ENCODE data around the gene SMPDL3A. TPM values are rescaled to one million over a fixed set of nuclear protein-coding genes. Genes with fewer than 3 reads are reported as not detected.

The SMPDL3A gene
- total and polyA plus RNA-seq, 2 of the 8 experiments (the other 6 are each of a cell fraction or from before 2014, with no cell fraction given) = 3.5 to 3.9 TPM

- no peak overlapping the region for H3K14ac ChIP-seq (ENCODE audit: insufficient read length)
- H2BK120ac ChIP-seq (replicated peaks; ENCODE audit: low read depth, low read length) = no peak overlapping the region
- no peak overlapping the region for H2AFZ ChIP-seq (ENCODE audit: low read length)
- H3K23ac ChIP-seq (ENCODE audit: insufficient read length) = no peak overlapping the region
- no peak overlapping the region for H2BK12ac ChIP-seq (ENCODE audit: low read depth, low read length)
- H3K79me1 ChIP-seq (ENCODE audit: low read depth, low read length) = no peaks in the 10 kb centered on the region
- no peak for DNase-seq (ENCODE audit: low read depth in 1 of 2, low spot score in 2 of 2)
- no peaks in the 10 kb centered on the region for H3K79me2 ChIP-seq (ENCODE audit: control insufficient read depth in 1 of 2, insufficient read depth in 2 of 2, low read length in 2 of 2)
- H3K27ac ChIP-seq (ENCODE audit: low read depth, low read length) = no peak overlapping the region
- peaks cover 12% of the 10 kb centered on the region; the same call in 1 of the 2 replicates for H3K23me2 ChIP-seq (ENCODE audit: low read depth, low read length)
- no peak overlapping the region for H3K56ac ChIP-seq (replicated peaks; ENCODE audit: insufficient read length, low read depth, low read length)
- no peaks in the 10 kb centered on the region for H4K20me1 ChIP-seq (replicated peaks in 1 of 2; ENCODE audit: control insufficient read depth in 1 of 2, insufficient read depth in 2 of 2, low read length in 2 of 2)
- H2BK15ac ChIP-seq (ENCODE audit: low read length) = no peak overlapping the region
- peaks cover 3 to 22% (median 11%) of the 10 kb centered on the region in 4 experiments; a peak in 6 of 7 replicates for H3K4me1 ChIP-seq (replicated peaks in 1 of 4; ENCODE audit: control insufficient read depth in 3 of 4, insufficient read depth in 4 of 4, low read length in 3 of 4)
- H4K91ac ChIP-seq (replicated peaks; ENCODE audit: insufficient read length, low read length) = peak overlapping the region; percentile 13
- H4K8ac ChIP-seq (ENCODE audit: extremely low read depth, insufficient read depth, low read length) = no peak overlapping the region
- H3K18ac ChIP-seq (ENCODE audit: extremely low read depth, low read length) = no peak overlapping the region
- ChIA-PET POLR2A (ENCODE audit: partially characterized antibody) (no interaction called here), CTCF (ENCODE audit: partially characterized antibody) (interaction anchor here (0.9 to 12.0 kb wide), 5 partner anchors 9 to 55 kb away, joined by 3 to 62 read pairs (median 5); no protein-coding TSS in a partner anchor)
- H3K4ac ChIP-seq (replicated peaks; ENCODE audit: insufficient read length, low read depth, low read length) = no peak overlapping the region
- H3K27me3 ChIP-seq (replicated peaks in 1 of 4; ENCODE audit: control insufficient read depth in 3 of 4, extremely low read depth in 1 of 4, insufficient read depth in 3 of 4, low read length in 3 of 4) = no peaks in the 10 kb centered on the region; a peak in 2 of 7 replicates
- H3K36me3 ChIP-seq (ENCODE audit: control insufficient read depth in 2 of 4, insufficient read depth in 4 of 4, low read length in 3 of 4) = no peaks in the 10 kb centered on the region
- FAIRE-seq = no peak
- H3K4me3 ChIP-seq (ENCODE audit: extremely low read depth in 1 of 4, insufficient read depth in 2 of 4, low read depth in 3 of 4, low read length in 4 of 4) = no peak overlapping the region
- H2BK20ac ChIP-seq (ENCODE audit: low read length) = peak overlapping the region; percentile 17; the same call in 1 of the 2 replicates
- TF ChIP-seq RAD21 (IDR thresholded peaks at IDR 0.05 in 1 of 2, conservative IDR thresholded peaks at IDR 0.05 in 1 of 2; ENCODE audit: low read depth in 2 of 2, low read length in 2 of 2) (no peak), POLR2AphosphoS5 (IDR thresholded peaks at IDR 0.05; ENCODE audit: low read depth, low read length) (no peak), RBBP5 (IDR thresholded peaks at IDR 0.05; ENCODE audit: borderline replicate concordance, low read depth, low read length) (no peak)
- no peak overlapping the region for H3K4me2 ChIP-seq (ENCODE audit: insufficient read depth in 1 of 2, low read depth in 2 of 2, low read length in 2 of 2)
- H2AK5ac ChIP-seq (ENCODE audit: low read depth, low read length) = no peak overlapping the region
- 67% methylated on average over 1 of the region's 1 CpG; no CpG with 5 or more reads in 1 of the 2 experiments for WGBS, 2 experiments (ENCODE audit: extremely low coverage in 1 of 2, insufficient coverage in 1 of 2, insufficient read length in 1 of 2, insufficient replicate concordance in 2 of 2, low coverage in 1 of 2, low lambda C conversion rate in 2 of 2, missing lambda C conversion rate in 1 of 2)
- H4K5ac ChIP-seq (ENCODE audit: insufficient read length, low read depth, low read length) = no peak overlapping the region
- H2BK5ac ChIP-seq (ENCODE audit: low read depth, low read length) = no peak overlapping the region
- H3K9ac ChIP-seq (replicated peaks in 1 of 4; ENCODE audit: extremely low read depth in 1 of 4, low read depth in 3 of 4, low read length in 3 of 4) = no peak overlapping the region
- H3K9me3 ChIP-seq (ENCODE audit: insufficient read depth in 2 of 2, low read depth in 1 of 2, low read length in 1 of 2) = no peaks in the 10 kb centered on the region
Measured at GRCh38 chr6:122785891-122786290, 3.2 kb upstream of the SMPDL3A start.

Measured in H1 (cell line).